Activated CD4-positive, CD25-positive, alpha-beta regulatory T cell treated with anti-CD3 and anti-CD28 coated beads, Interleukin-2, amount 50 U/mL, for 72 hours (primary cell): ENCODE results near the gene CELF1.

ENCODE experiments used
- DNase-seq: peaks from one replicate; pipeline ENCODE4 v3.0.0; 2021

Gene CELF1

DNA sequence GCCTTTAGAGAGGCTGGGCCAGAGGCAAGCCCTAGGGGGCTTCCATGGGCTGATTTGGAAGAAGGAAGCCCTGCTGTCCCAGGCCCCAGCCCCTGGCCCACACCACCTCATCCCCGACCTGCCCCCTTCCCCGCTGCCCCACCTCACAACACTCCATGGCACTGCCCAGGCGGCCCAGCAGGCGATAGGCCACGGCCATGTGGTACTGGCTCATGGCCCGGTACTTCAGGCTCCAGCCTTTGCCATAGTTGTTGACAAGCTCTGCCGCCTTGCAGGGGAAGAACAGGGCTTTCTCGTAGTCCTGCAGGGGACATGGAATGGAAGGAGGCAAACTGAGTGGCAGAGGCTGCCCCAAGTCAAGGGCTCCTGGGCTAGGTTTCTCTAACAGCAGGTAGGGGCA, 110.4 kb downstream of the CELF1 start:
- no peak for DNase-seq

DNA sequence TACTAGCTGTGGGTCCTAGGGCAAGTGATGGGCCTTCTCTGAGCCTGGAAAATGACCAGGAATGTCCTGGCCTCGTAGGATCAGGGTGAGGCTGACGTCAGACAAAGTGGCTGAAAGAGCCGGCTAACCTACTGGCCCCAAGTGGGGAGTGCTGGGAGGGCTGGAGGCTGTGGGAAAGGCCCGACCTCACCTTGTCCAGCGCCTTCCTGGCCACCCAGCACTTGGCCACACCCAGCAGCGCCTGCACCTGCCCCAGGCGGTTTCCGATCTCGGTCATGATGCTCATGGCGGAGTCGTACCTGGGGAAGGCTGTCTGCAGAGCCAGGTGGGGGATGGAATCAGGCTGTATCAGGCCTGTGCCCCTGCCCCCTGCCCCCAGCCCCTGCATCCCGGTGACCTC, 111.5 kb downstream of the CELF1 start:
- DNase-seq, result no peak

DNA sequence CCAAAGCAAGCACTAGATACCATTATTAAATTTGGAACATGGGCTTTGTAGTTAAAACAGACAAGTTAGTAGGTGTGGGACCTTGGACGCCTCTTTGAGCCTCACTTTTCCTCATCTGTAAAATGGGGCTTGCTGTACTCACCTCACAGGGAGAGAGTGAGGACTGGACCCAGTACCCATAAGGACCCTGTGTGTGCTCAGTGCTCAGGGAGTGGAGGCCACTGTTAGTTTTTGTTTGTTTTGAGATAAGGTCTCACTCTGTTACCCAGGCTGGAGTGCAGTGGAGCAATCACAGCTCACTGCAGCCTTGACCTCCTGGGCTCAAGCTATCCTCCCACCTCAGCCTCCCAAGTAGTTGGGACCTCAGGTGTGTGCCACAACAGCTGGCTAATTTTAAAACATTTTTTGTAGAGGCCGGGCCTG, 112.9 kb downstream of the CELF1 start:
- DNase-seq, result no peak

DNA sequence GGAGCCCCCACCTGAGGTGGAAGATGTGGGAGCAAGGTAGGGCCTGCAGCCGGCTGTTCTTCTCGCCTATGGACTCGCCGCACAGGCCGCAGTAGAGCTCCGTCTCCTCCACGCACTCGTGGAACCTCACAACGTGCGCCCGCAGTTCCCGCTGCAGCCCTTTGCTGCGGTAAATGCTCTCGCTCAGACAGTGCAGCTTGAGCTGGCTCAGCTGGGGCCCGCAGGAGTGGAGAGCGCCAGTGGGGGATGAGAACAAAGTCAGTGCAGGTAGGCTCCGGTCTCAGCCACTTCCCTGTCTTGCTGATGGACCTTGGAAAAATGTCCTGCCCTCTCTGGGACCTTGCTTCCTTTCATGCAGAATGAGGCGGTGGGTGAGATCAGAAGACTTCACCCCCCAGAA, 114.2 kb downstream of the CELF1 start:
- no peak for DNase-seq

DNA sequence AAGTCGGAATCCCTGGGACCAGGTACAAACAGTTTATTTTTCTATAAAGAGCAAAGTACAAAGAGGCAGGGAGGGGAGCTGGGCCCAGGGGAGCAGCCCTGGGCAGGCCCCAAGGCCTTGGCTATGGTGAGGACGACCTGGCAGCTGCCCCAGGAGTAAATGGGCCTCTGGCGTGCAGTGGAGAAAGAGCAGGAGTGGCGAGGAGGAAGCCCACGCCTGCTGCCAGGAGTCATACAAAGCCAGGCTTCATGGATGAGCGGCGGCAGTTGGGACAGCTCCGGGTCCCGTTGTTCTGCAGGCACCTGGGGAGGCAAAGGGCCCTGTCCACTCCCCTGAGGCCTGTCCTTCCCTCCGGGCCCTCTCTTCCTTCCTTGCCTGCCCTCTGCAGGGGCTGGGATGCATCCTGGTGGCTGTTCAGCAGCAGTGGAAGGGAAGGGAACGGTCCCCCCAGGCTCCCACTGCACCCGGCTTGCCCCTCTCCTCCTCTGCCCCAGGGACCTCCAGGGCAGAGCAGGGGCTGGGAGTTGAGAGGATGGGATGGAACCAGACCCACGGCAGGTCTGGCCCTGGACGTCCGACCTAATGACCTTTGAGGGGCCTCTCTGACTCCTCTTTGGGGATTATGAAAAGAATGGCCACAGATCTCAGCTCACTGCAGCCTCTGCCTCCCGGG, 115.0 kb downstream of the CELF1 start:
- DNase-seq, result no peak

DNA sequence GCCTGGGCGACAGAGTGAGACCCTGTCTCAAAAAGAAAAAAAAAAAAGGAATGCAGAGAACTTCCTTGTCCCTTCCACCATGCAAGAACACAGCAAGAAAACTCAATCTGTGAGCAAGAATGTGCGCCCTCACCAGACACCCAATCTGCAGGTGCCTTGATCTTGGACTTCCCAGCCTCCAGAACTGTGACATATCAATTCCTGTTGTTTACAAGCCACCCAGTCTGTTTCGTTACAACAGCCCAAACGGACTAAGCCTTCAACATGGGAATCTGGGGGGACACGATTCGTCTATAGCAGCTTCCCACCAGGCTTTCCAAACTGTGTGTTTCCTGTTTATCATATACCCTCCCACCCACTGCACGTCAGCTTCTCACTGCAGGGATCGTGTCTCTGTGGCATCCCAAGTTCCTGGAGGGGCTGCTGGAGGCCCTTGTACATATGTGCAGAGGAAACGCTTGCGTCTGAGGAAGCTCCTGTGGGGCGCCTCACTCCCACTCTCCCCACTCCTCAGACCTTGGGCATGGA, 115.7 kb downstream of the CELF1 start:
- no peak for DNase-seq

DNA sequence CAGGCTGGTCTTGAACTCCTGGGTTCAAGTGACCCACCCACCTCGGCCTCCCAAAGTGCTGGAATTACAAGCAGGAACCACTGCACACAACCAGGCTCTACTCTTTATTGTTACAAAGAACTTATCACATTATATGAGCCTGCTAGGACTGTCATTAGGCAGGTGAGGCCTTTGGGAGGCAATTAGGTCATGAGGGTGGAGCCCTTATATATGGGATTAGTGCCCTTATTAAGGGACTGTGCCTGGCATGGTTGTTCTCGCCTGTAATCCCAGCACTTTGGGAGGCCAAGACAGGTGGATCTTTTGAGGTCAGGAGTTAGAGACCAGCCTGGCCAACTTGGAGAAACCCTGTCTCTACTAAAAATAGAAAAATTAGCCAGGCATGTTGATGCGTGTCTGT, 116.2 kb downstream of the CELF1 start:
- DNase-seq, result no peak

DNA sequence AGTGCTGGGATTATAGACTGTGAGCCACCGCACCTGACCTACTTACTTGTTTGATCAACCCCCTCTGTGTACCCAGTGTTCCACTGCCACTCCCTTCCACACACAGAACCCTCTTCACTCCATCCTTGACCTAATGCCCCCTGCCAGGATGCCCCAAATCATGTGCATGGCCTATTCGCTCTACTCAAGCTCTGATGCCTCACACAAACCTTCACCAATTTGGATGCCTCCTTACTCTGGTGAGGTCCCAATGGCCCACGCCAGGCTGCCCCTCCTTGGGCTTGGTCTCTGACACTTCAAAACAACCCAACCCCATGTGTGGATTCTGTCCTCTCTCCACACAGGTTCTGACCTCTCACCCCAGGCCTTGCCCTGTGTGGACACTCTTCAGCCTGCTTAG, 117.2 kb downstream of the CELF1 start:
- no peak for DNase-seq

DNA sequence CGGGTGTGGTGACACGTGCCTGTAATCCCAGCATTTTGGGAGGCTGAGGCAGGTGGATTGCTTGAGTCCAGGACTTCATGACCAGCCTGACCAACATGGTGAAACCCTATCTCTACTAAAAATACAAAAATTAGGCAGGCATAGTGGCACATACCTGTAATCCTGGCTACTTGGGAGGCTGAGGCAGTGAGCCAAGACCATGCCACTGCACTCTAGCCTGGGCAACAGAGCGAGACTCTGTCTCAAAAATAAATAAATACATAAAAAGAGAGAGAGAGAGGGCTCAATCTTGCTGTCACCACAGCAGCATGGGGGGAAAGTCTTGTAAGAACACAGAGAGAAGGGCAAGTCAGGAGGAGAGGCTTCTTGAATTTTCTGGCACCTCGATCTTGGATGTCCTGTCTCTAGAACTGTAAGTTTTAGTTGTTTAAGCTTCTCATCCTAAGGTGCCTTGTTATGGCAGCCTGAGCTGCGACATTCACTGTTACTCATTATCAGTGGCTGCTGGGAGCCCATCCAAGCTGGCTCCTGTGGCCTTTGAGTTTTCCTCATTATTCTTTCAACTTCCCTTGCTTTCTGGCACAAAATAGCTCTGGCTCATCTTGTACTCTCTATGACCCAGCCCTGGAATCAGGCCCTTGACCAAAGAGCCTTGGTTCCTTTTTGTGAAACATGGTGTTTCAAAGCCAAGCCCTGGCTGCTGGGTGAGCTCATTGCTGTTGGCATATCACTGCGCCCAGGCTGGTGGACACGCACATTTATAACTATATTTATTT, 118.7 kb downstream of the CELF1 start:
- no peak for DNase-seq

DNA sequence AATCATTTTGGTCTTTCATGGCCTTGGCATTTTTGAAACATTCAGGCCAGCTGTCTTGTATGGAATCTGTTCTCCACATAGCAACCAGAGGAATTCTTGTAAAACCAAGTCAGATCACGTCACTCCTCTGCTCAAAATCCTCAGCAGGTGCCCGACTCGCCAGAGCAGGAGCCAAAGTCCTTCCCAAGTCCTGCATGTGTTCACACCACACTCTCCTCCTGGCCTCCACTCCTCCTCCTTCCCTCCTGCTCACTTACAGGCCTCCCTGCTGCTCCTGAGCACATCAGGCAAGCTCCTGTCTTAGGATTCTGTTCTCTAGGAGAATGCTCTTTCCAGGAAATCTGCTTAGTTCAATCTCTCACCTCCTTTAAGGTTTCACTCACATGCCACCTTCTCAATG, 119.8 kb downstream of the CELF1 start:
- DNase-seq, result no peak

DNA sequence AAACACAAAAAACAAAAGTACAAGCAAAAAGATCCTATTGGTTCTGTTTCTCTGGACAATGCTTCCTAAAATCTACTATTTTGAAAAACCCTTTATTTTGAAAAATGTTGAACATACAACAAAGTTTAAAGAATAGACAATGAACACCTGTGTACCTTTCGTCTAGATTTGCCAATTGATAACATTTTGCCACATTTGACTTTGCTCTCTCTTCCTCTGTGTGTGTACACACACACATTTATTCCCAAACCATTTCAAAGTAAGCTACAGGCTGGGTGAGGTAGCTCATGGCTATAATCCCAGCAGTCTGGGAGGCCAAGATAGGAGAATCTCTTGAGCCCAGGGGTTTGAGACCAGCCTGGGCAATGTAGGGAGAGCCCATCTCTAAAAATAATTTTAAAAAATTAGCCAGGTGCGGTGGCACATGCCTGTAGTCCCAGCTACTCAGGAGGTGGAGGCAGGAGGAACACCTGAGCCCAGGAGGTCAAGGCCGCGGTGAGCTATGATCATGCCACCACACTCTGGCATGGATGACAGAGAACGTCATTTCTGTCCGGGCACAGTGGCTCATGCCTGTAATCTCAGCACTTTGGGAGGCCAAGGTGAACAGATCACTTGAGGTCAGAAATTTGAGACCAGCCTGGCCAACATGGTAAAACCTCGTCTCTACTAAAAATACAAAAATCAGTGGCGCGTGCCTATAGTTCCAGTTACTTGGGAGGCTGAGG, 121.4 kb downstream of the CELF1 start:
- DNase-seq, result no peak

DNA sequence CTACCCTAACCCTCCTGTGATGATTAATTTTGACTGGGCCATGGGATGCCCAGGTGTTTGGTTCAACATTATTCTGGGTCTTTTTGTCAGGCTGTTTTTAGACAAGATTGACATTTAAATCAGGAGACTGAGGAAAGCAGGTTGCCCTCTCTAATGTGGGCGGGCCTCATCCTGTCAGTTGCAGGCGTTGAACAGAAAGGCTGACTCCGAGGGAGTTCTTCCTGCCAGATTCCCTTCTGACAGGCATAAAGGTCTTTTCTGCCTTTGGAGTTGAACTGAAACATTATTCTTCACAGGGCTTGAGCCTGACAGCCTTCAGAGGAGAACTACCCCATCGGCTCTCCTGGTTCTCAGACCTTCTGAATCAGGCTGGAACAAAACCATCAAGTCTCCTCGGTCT, 122.4 kb downstream of the CELF1 start:
- no peak for DNase-seq

DNA sequence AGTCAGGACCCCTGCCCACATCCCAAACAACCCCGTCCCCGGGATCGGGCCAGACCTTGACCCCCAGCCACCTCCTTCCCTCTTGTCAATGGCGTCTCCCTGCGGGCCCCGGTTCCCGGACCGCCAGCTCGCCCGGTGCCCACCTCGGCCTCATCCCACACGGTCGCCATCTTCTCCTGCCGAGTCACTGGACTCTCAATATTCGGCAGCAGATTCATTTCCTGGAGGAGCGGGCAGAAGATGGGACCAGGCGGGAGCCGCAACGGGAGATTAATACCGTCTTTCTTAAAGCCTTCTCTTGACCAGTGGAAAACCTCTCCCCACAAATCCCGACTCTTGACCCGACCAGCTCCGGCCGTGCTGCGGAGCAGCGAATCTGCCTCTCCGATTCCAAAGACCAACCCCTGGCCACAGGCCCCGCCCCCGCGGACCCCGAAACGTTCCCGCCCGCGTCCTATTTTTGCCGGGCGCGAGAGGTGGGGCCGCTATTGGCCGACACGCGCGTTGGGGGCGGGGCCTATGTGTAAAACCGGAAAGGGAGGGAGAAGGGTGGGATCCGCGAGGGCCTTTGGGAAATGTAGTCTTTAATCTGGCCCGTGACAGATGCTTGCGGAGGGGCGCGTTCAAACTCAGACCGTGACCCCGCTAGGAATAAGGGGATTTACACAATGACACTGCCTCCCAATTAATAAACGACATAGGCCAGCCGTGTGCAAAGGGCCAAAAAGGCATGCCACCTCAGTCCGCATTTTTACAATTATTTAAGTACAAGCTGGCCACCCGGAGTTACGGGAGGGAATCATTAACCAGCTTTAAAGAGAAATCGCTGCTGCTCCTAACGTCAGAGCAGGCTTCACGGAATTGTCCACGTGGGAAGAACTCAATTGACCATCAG, 126.6 kb downstream of the CELF1 start, which contains the start of gene PSMC3:
PSMC3 (minus strand) TSS at position 378 of the 895 bp plus-strand sequence; CDS start at position 218, 160 bp downstream.
- peak; percentile 99 for DNase-seq

DNA sequence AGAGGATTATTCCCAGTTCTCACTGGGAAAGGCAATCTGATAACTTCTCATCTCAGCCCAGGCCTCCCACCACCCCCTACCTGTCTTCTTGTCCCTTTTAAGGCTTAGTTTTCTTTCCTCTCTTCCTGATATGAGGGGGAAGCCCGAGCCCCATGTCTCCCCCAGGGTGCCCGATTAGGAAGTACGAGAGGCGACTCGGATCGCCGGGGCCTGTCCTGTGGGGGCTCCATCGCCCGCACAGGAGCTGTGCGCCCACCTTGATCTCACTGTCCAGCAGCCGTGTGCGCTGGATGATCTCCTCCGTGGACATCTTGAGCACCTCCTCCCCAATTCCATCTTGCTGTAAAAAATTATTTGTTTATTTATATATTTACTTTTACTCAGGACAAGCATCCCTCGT, 127.3 kb downstream of the CELF1 start:
- no peak for DNase-seq

DNA sequence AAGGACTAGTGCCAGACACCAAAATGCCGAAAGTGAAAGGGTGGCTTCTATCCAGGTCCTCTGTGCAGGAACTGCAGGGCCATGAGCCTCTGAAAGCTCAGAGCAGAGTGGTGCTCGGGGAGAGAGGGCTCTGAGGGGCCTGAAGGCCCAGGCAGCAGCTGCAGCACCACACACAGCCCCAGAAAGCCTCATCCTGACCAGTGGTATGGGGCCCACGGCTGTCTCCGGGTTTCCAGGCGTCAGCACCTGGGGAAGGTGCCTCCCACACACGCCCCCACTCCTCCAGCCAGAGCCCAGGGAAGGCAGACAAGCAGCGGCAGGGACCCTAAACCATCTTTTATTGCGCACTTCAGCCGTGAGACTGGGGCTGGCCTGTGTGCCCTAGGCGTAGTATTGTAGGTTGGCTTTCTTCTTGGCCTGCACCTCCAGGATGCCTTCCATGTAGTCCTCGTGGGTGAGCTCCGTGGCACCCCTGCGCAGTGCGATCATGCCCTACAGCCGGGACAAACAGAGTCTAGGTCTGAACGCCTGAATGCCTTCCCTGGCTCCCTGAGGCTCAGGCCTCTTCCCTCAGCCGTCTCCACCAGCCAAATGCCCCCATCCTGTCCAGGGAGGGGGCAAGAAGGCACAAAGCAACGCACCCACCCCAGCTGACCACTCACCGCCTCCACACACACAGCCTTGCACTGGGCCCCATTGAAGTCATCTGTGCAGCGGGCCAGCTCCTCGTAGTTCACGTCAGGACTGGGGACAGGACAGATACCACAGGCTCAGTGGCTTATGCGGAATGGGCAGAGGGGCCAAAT, 134.3 kb downstream of the CELF1 start:
- no peak for DNase-seq

DNA sequence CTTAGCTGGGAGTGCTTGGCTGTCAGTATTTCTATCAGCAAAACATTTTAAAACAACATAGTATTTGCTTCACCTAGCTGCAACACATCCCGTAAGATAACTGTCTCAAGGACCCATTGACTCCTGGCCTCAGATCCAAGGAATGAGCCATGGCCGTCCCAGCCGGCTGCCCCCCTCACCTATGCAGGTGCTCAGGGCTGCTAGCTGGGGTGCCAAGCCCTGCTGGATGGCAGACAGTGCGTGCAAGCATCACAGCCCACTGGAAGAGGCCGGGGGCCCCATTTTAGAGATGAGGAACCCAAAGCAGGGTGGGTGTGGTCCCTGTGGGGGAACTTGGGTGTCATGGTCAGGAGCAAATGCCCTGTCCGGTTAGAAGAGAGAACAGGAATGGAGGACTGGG, 135.2 kb downstream of the CELF1 start:
- DNase-seq, result no peak

DNA sequence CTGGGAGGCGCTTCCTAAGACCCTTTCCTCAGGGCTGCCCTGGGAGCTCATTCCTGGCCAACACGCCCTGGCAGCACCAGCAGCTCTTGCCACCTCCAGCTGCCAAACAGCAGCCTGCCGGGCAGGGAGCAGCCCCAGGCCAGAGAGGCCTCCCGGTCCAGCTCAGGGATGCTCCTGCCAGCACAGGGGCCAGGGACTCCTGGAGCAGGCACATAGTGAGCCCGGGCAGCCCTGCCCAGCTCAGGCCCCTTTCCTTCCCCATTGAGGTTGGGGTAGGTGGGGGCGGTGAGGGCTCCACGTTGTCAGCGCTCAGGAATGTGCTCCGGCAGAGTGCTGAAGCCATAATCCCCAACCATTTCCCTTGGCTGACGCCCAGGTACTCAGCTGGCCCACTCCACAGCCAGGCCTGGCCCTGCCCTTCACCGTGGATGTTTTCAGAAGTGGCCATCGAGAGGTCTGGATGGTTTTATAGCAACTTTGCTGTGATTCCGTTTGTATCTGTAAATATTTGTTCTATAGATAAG, 136.9 kb downstream of the CELF1 start:
- DNase-seq, result no peak
